IPS DF 4.7 (cell line): ENCODE measurements around the gene PAIP2B.

ENCODE experiments used
- DNase-seq: peaks from one replicate; pipeline ENCODE4 v3.0.0-alpha.2; 2013; ENCODE audit warnings: low spot score; ENCODE audit errors: extremely low read depth

Gene PAIP2B

GRCh38 chr2:71154279-71154678, 72.6 kb downstream of the PAIP2B start:
- no peak for DNase-seq

DNA sequence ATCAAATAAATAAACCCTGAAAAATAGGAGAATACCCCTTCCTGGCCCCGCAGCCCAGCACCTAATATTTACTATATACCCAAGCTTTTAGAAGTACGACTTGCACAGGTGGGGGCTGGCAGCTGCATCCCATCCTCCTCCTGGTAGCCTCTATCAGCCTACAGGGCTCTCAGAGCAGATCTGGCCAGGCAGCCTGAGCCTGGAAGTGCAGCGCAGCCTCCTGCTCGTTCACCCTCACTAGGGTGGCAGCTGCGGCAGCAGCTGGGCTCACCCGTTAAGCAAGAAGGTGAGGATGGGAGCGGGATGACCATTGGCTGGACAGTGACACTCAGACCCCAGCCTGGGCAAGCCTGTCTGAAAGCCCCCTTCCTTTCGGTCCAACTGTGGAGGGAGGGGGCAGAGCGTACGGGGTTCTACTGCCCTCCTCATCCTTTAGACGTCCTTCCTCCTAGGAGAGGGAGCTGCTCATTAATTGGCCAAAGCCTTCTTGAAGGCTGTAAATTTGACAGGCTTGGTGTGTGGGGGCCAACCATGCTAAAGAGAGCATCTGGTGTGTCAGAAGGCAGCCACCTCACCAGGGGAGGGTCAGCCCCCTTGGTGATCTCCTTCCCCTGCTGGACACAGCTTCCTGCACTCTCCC, 73.2 kb downstream of the PAIP2B start:
- DNase-seq = no peak

- no peak for DNase-seq
These were observed 75.3 kb downstream of the PAIP2B start for GRCh38 chr2:71151620-71152019.

GRCh38 chr2:71150082-71150816, 76.7 kb downstream of the PAIP2B start:
- no peak for DNase-seq

GRCh38 chr2:71148506-71149063, 78.3 kb downstream of the PAIP2B start:
- DNase-seq = no peak

GRCh38 chr2:71143782-71144181, 83.1 kb downstream of the PAIP2B start:
- DNase-seq = no peak

GRCh38 chr2:71136174-71136573, 90.7 kb downstream of the PAIP2B start:
- DNase-seq = no peak

- DNase-seq = no peak
These were observed 93.3 kb downstream of the PAIP2B start for GRCh38 chr2:71133603-71134002.
